Globus pallidus (tissue), 1 donor: ENCODE results near the gene PUM1.
A peak's percentile ranks its signal among the peaks of the same experiment; 100 is the strongest.
"Not testable (repeated sequence)": the region's sequence is repeated elsewhere in the genome, so short reads cannot be mapped to it uniquely, and the experiment has no call there.

Source experiments
- DNase-seq: peaks from one replicate; pipeline ENCODE4 v3.0.0-alpha.2; 2015; ENCODE audit warnings: low spot score

The PUM1 gene, protein sequence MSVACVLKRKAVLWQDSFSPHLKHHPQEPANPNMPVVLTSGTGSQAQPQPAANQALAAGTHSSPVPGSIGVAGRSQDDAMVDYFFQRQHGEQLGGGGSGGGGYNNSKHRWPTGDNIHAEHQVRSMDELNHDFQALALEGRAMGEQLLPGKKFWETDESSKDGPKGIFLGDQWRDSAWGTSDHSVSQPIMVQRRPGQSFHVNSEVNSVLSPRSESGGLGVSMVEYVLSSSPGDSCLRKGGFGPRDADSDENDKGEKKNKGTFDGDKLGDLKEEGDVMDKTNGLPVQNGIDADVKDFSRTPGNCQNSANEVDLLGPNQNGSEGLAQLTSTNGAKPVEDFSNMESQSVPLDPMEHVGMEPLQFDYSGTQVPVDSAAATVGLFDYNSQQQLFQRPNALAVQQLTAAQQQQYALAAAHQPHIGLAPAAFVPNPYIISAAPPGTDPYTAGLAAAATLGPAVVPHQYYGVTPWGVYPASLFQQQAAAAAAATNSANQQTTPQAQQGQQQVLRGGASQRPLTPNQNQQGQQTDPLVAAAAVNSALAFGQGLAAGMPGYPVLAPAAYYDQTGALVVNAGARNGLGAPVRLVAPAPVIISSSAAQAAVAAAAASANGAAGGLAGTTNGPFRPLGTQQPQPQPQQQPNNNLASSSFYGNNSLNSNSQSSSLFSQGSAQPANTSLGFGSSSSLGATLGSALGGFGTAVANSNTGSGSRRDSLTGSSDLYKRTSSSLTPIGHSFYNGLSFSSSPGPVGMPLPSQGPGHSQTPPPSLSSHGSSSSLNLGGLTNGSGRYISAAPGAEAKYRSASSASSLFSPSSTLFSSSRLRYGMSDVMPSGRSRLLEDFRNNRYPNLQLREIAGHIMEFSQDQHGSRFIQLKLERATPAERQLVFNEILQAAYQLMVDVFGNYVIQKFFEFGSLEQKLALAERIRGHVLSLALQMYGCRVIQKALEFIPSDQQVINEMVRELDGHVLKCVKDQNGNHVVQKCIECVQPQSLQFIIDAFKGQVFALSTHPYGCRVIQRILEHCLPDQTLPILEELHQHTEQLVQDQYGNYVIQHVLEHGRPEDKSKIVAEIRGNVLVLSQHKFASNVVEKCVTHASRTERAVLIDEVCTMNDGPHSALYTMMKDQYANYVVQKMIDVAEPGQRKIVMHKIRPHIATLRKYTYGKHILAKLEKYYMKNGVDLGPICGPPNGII

DNA sequence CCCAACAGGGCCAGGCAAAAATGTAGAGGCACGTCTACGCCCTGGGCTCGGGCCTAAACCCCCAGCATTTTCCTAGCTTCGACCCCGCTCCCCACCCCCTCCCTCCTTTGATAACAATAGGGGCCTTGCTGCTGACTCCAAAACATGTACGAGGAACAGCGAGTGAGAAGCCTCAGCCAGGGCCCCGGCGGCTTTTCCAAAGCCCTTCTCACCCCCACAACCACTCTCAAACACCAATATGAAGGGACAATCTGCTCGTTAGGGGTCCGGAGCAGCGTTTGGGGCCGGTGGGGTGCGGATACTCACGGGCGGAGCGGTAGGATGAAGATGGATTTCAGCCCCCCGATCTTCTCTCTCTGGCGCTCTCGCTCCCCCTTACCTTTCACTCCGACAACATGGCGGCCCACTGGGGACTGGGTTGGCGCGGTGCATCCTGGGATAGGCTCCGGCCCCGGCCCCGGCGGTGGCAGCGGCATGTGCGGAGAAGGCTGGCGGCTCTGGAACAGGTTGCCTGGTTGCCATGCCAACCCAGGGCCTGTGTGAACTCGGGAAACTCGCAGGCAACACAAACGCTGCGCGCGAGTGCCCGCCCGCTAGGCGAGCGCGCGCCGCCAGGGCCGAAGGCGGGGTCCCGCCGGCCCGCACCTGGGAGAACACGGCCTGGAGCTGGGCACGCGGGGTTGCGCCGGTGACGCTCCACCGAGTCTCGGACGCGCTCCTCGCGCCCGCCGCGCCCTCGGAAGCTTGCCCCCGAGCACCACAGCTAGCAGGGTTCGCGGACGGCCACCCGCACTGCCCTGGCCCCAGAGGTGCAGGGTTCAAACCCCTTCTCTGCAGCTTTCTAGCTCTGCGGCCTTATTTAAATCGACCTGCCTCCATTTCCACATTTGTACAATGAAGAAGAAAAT lies at the start of gene PUM1:
Gene PUM1, minus strand, starts transcription at position 408 of the 908 bp plus-strand sequence. CDS start 6,151 bp downstream, outside the sequence.
- DNase-seq: peak; percentile 90

DNA sequence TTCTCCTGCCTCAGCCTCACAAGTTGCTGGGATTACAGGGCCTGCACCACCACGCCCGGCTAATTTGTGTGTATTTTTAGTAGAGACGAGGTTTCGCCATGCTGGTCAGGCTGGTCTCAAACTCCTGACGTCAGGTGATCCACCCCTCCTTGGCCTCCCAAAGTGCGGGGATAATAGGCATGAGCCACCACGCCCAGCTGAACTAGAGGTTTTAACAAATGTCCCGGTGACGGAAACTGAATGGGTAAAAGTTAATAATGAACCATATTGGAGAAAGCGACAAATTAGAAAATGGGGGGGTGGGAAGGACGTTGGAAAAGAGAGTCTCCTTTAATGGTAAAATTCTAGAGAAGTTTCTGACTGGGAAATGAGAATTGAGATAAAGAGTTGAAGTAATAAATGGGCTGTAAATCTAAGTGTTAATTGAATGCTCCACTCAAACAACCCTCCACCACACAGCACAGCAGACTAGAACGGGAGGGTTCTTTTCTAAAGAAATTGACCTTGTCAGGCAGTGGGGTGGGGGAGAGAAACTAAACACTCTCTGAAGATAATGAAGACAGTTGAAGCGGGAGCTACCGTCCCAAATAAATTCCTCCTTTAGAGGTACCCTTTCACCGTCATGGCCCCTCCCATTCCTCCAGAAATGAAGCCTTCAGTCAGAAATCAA lies 46.9 kb upstream of the PUM1 start:
- no peak for DNase-seq

DNA sequence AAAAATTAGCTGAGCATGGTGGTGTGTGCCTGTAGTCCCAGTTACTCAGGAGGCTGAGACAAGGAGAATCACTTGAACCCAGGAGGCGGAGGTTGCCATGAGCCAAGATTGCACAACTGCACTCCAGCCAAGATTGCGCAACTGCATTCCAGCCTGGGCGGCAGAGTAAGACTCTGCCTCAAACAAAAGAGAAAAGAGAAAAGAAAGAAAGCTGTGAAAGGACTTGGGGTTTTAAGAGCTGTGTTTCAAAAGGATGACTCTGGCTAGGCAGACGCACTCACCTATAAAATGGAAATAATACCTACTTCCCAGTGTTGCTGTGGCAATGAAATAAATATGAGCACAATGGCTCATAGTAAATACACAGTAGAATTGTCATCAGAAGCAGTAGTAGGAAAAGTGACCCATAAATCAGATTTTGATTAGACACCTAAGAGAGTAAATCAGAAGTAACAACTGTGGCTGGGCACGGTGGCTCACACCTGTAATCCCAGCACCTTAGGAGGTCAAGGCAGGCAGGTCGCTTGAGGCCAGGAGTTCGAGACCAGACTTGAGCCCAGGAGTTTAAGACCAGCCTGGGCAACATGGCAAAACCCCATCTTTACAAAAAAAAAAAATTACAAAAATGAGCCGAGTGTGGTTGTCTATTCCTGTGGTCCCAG lies 45.9 kb upstream of the PUM1 start:
- no peak for DNase-seq

DNA sequence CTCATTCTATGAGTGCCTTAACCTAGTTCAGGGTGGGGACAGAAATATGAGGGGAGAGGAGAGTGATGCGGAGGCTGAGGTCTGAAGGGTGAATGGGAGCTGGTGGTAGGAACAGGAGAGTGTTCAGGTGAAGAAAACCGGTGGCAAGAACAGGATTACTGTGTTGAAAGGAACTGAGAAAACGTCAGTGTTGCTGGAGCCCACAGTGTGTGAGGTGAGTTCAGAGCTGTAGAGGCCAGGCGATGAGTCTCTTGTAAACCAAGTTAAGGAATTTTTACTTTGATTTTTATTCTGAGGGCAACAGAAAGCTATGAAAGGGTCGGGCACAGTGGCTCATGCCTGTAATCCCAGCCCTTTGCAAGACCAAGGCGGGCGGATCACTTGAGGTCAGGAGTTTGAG lies 45.3 kb upstream of the PUM1 start:
- DNase-seq: no peak

DNA sequence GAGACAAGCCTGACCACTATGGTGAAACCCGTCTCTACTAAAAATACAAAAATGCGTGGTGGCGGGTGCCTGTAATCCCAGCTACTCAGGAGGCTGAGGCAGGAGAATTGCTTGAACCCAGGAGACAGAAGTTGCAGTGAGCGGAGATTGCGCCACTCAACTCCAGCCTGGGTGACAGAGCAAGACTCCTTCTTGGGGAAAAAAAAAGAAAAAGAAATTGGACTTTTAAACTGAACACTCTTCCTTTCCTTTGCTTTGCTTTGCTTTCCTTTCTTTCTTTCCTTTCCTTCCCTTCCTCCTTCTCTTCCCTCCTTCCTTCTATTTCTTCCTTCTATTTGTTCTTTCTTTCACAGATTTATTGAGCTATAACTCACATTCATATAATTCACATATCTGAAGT lies 43.3 kb upstream of the PUM1 start:
- no peak for DNase-seq

DNA sequence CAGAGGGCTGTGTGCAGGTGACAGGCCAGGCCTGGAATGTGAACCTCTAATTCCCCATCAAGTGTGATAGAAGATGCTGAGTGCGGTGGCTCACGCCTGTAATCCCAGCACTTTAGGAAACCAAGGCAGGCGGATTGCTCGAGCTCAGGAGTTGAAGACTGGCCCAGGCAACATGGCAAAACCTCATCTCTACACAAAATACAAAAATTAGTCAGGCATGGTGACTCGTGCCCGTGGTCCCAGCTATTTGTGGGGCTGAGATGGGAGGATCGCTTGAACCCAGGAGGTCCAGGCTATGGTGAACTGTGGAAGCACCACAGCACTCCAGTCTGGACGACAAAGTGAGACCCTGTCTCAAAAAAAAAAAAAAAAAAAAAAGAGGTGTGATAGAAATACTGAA lies 40.1 kb upstream of the PUM1 start:
- no peak for DNase-seq

DNA sequence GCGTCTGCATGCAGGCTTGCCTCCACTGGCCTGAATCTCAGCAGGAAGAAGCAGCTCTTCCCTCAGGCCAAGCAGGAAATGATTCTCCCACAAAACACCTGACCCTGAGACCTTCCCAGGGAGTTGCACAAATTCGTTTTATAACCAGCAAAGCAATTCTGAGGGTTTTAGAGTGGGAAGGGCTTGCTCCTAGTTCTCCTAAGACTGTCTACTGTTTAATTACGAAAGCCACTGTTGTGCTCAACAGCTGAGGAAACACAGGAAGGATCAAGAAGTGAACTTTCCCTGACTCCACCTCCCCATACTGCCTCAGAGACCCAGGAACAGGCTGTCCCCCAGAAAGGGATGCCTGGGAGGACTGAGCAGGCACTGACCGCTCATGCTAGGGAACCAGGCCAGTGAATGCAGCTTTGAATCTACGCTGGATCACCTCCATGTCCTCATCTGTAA lies 37.0 kb upstream of the PUM1 start:
- DNase-seq: no peak

DNA sequence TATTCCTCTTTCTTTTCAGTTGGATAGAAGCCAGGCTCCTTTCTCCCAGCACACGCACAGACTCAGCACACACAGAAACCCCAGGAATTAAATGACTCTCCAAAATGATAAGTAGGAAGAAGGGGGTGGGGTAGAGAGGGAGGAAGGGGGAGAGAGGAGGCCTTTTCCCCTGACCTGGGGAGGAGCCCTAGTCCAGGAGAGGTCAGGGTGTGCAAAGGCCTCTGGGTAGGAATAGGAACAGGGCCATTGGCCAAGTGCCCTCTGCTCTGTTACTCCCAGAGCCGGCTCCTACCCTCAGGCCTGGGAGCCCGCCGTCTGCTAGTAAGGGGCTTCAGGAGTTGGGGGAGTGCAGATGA lies 35.6 kb upstream of the PUM1 start:
- DNase-seq: no peak

DNA sequence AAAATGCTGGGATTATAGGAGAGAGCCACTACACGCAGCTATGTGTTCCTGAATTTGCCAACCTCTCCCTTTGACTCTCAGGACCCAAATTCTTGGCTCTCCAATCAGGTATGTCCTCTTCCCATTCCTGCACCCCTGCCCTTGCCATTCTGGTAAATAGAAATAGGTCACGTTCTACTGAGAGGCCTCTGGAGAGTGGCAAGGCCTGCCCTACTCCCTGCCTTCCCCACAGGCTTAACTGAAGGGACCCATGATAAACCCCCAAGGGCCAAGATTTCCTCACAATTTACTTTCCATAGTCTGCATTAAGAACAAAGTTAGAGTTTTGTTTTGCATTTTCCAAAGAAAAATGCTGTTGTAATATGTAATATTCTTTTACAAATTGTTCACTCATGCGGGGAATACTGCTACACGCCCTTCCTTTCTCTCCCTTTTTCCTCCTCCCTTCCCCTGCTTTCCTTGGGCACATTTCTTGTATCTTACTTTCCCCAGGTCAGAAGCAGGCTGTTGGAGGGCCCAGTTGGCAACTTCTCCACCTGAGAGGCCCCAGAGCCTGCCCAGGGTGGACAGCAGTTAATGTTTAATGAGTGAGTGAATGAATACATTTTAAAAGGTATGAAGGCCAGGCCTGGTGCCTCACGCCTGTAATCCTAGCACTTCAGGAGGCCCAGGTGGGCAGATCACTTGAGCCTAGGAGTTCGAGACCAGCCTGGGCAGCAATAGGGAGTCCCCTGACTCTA lies 33.9 kb upstream of the PUM1 start:
- no peak for DNase-seq

DNA sequence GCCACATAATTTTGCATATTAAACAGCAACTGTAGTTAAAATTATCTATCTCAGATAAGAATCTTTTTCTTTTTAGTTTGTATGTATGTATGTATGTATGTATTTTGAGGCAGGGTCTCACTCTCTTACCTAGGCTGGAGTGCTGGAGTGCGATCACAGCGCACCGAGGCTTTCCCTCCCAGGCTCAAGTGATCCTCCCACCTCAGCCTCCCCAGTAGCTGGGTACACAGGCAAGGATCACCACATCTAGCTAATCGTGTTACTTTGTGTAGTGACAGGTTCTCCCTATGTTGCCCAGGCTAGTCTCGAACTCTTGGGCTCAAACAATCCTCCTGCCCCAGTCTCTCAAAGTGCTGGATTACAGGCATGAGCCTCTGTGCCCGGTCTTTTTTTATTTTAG lies 30.5 kb upstream of the PUM1 start:
- no peak for DNase-seq

DNA sequence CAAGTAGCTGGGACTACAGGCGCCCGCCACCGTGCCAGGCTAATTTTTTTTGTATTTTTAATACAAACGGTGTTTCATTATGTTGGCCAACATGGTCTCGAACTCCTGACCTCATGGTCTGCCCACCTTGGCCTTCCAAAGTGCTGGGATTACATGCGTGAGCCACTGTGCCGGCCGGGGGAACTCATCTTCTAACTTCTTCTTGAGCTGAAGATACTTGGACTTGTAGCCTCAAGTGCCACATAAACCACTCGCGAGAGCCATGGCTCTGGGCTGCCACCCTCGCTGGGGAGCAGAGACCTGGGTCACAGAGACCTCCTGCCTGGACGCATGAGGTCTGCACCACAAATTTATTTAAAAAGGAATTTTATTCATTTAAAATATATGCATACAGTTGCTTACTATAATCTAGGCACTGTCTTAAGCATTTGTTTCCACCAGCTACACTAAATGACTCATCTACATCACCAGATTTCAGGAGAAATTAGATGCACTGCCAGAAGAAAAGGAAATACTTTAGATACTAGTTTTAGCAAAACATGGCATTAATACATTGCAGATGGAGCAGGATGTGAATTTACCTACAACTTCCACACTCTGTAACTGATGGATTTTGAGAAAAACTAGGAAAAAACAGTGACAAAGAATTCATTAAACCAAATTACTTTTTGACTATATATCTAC lies 29.9 kb upstream of the PUM1 start:
- DNase-seq: no peak

DNA sequence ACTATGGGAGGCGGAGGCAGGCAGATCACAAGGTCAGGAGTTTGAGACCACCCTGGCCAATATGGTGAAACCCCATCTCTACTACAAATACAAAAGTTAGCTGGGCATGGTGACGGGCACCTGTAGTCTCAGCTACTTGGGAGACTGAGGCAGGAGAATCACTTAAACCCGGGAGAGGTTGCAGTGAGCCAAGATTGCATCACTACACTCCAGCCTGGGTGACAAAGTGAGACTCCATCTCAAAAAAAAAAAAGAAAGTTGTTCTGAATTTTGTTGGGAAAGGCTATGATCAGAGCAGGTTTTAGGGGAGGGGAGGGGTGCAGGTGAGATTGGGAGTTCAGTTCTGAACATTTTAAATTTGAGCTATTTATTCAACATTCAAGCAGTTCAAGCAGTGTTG lies 22.6 kb upstream of the PUM1 start:
- DNase-seq: not testable (repeated sequence)

DNA sequence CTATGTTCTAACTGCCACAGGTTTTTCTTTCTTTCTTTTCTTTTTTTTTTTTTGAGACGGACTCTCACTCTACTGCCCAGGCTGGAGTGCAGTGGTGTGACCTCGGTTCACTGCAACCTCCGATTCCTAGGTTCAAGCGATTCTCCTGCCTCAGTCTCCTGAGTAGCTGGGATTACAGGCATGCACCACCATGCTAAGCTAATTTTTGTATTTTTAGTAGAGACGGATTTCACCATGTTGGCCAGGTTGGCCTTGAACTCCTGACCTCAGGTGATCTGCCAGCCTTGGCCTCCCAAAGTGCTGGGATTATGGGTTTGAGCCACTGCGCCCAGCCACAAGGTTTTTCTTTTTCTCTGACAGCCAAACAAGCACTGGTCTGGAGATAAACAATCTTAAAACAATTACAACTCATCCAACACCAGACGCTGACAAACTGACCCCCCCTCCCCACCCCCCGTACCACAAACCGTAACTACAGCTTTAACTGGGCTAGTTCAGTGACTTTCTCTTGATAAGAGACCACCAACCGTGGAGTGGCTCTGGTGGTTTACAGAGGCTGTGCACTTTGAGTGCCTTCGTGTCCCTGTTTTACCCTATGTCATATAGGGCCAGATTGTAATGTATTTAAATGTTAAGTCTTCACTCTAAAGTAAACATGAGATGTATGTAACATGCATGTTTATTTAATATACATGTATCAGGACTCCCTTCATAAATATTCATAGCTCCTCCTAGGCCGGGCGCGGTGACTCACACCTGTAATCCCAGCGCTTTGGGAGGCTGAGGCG lies 19.5 kb upstream of the PUM1 start:
- no peak for DNase-seq

DNA sequence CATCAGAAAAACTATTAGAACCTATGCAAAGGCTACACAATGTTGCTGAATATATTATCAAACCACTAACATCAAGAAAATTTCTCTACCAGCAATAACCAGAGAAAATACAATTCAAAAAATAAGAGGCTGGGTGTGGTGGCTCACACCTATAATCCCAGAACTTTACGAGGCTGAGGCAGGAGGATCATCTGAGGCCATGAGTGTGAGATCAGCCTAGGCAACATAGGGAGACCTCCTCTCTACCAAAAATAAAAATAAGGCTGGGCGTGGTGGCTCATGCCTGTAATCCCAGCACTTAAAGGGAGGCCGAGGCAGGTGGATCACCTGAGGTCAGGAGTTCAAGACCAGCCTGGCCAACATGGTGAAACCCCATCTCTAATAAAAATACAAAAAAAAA lies 16.9 kb upstream of the PUM1 start:
- no peak for DNase-seq

DNA sequence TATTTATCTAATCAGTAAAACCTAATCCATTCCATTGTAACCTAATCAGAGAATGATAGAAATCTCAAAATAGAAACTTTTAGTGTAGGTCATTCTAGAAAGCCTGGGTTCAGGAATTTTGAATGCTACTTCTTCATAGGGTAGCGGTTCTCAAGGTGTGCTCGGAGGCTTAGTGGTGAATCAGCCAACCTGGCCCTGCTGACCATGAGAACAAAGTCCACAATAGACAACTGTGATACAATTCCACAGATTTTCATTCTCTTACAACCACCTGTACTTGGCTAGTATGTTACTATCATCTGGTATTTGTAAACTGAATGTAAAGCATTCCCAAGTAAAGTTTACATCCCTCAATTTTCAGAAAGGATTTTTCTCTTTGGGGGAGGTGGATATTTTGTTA lies 7.5 kb upstream of the PUM1 start:
- no peak for DNase-seq

DNA sequence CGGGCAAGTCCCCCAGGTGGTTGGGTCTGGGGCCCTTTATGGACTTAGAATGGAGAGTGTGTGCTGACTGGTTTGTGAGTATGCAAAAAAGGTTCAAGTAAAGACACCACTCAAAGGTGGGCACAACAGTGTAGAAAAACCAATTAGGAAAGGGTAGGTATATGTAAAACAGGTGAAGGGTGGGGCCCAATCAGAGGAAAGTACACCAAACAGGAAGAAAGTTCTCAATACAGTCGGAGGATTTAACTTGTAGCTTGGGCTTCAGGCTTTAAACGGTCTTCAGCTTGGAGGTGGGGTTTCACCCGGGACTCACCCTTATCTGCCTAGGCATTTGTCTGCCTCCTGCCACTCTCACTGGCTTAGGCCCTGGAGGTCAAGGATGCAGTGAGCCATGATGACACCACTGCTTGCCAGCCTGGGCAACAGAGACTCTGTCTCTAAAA lies 6.8 kb upstream of the PUM1 start:
- DNase-seq: no peak

DNA sequence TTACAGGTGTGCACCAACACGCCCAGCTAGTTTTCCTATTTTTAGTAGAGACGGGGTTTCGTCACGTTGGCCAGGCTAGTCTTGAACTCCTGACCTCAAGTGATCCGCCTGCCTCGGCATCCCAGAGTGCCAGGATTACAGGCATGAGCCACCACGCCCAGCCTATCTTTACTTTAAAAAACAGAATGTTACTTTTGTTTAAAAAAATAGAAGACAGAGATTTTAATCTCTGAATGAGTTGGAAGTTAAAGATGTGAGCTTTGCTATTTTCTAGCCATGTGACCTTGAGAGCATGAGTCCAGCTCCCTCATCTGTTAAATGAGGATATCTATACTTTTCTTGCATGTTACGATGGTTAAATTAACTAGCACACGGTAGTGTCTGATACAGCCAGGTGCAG lies 3.9 kb upstream of the PUM1 start:
- no peak for DNase-seq

DNA sequence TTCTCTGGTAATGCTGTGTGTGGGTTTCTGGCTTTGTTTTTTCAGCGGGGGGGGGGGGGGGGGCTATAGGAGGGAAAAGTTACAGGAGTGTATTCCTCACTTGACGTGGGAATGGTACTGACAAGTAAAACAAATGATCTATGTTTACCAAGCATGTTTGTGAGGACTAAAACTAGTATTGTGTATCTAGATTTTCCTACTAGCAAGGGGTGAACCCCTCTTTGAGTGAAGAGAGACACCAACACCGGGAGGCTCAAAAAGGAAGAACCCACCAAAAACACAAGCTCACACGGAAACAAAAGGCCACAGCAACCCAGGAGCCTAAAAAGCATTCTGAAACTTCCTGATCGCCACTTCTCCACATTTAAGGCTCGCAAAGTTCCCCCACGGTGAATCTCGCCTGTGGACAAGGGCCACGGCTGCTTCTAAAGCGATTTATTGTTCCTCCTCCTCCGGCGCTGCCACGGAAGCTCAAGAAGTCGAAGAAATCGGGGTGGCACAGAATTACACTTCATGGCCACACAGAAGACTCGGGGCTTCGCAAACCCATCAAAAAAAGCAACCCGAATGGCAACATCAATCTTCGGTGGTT lies 703 bp downstream of the PUM1 start:
- peak; percentile 71 for DNase-seq
